RPMI7951 (cell line): ENCODE results near the gene LDLRAD3. TPM values are rescaled to one million over a fixed set of nuclear protein-coding genes. Genes with fewer than 3 reads are reported as not detected.
A peak's percentile ranks its signal among the peaks of the same experiment; 100 is the strongest.

ENCODE experiments used
- DNase-seq: peaks from one replicate; pipeline ENCODE4 v3.0.0-alpha.2; 2012; ENCODE audit warnings: low read depth
- total RNA-seq: library from RNA; depleted of rRNA; stranded (reverse); fragments of >200 nt; shearing (Covaris generic); gene quantifications from 2 replicates; pipeline ENCODE4 v1.2.3, GENCODE V29; 2014

The LDLRAD3 gene
- total RNA-seq, 1 experiment from 2014 or later, result 3.8 TPM

DNA sequence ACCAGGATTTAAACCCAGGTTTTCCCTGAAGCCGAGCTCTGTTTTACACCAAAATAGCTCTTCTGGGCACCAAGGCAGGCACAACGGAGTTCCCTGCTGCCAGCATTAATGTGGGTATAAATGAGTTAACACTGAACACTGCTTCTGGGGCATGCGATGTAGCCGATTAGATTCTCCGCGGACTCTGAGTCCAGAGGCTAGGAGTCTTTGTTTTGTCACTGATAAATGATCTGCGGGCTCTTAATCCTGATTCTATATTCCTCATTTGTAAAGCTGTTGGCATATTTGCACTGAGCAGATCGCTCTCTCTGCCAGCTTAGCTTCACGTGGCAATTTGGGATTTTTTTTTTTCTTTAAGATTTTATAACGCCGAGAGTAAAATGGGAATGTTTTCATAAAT is 16.8 kb upstream of the LDLRAD3 start:
- DNase-seq, result no peak

DNA sequence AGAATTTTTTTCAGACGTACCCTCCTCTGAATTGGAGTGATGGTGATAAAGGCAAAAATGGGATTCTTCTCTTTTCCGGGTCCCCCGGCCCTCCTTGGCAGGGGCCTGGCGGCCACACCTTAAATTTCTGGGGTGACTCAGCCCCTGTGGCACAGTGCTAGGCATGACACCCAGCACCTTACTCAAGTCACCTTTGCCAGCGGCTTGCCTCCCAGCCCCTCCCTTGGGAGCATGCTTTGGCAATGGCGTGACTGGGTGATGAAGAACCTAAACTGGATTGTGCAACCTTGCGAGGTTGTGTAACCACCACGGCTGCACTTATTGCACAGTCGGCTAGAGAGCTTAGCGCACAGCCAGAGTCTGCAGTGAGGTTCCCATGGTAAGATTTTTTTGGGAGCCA is 16.2 kb upstream of the LDLRAD3 start:
- DNase-seq, result no peak

GRCh38 chr11:35928688-35929395 is 15.0 kb upstream of the LDLRAD3 start:
- no peak for DNase-seq

GRCh38 chr11:35930466-35930865 is 13.4 kb upstream of the LDLRAD3 start:
- no peak for DNase-seq

DNA sequence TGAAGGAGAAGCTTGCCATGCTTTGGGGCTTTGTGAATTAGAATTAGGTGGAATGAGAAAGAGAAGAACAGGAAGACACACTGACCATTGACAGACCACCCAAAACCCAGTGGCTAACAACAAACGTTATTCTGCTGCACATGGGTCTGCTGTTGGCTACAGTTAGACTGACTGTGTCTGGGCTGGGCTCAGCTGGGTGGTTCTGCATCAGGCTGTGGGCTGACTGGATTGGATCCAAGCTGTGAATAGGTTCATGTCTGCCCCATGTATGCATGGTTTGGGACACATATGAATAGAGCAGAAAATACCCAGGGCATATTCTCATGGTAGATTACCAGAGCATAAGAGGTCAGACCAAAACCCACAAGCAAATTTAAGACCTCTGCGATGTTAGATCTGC is 11.7 kb upstream of the LDLRAD3 start:
- DNase-seq, result no peak

- no peak for DNase-seq
These were observed 11.1 kb upstream of the LDLRAD3 start for GRCh38 chr11:35932681-35933319.

GRCh38 chr11:35933320-35933871 is 10.5 kb upstream of the LDLRAD3 start:
- no peak for DNase-seq

GRCh38 chr11:35934271-35934670 is 9.6 kb upstream of the LDLRAD3 start:
- DNase-seq, result no peak

DNA sequence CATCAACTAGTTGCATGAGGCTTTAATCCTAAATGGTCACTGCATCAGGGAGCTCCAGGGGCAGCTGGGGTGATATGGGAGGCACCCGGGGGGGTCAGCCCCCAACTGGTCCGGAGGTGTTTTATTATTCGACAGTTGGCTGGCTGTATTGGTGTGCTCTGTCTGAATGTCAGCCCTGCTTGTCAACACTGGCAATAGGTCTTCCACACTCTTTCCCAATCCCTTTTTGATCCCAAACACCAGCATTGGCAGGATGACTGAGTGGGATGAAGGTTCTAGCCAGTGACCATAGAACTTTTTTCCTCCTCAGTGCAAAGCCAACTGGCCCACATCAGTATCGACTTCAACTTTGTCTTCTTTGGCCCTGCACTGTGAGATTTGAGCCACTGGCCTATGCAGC is 8.9 kb upstream of the LDLRAD3 start:
- no peak for DNase-seq

- DNase-seq, result no peak
These were observed 8.5 kb upstream of the LDLRAD3 start for GRCh38 chr11:35935390-35935789.

DNA sequence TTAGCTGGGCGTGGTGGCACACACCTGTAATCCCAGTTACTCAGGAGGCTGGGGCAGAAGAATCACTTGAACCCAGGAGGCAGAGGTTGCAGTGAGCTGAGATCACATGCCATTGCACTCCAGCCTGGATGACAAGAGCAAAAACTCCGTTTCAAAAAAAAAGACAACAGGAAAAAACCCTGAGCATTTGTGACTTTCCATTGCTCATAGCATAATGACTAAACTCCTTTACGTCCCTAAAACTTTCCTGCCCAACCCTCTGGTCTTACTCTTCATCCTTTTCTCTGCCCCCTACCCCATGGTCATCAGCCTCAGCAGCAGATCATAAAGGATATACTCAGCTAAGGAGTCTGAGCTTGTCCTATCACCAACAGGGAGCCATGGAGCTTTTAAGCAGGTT is 6.8 kb upstream of the LDLRAD3 start:
- DNase-seq, result no peak

DNA sequence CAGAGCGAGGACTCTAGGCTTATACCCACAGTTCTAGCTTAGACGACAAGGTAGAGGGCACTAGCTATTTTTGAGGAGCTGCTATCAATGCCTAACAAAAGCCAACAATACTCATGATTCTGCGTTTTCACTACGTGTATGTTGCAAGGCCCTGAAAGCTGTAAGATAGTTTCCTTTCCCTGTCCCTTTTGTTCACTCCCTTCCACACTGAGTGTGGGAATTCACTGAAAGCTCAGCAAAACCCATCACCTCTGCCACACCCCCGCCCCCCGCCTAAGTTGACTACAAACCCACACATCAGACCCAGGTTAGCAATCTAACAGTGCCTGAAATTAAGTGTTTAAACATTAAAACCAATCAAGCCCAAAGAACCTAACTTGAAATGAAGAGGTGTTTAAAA is 6.2 kb upstream of the LDLRAD3 start:
- no peak for DNase-seq

DNA sequence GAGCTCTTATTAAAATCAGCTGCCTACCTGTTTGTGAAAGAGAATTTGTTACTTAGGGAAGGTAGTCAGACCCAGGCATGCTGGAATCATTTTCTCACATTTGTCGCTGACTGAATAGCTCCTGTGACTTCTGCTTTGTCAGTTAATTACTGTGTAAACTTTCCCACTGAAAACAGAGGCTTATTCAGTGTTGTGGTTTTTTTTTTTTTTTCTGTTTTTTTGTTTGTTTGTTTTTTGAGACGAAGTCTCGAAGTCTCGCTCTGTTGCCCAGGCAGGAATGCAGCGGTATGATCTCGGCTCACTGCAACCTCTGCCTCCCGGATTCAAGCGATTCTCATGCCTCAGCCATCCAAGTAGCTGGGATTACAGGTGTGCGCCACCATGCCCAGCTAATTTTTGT is 5.6 kb upstream of the LDLRAD3 start:
- DNase-seq, result no peak

DNA sequence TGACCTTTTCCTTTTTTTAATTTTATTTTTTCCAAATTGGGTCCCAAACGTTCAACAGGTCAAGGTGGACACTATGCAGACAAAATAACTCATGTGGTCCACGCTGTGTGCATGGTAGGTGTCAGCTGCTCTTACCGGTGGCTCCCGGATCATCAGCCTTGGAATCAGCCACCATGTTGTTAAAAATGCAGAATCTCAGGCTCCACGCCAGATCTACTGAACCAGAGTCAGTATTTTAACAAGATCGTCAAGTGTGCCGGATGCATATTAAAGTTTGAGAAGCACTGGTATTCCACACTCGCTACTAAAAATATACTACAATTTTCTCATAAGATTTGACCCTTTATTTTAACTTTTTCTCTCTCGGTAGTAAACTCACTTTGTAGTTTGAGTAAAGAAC is 553 bp upstream of the LDLRAD3 start:
- peak; percentile 4 for DNase-seq

DNA sequence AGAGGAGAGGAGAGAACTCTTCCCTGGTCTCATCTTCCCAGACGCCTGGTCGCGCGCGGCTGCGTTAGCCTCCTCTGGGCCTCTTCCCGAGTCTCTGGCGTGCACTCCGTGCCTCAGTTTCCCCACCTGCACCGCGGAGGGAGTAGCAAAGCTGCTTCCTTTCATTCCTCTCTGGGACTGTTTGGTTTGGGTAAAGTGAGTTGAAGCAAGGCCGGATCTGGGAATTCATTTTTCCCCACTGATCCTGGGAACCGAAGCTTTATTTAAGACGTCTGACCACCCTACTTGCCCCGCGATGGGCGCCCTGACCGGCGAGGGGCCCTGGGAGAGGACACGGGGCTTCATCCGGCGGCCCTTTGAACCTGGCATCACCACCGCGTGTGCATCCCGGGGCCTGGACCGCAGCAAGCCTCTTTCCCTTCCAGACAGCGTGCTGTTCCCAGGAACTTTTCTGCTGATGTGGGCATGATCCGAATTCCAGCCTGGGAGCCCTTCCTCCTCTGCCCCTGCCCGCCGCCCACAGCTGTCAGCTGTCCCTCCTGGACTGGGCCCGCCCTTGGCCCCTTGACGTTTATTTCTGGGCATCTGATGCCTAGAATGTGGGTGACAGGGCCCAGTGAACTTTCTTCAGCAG is 758 bp downstream of the LDLRAD3 start:
- peak; percentile 18 for DNase-seq

GRCh38 chr11:35945137-35945518 is 1.3 kb downstream of the LDLRAD3 start:
- DNase-seq, result no peak

DNA sequence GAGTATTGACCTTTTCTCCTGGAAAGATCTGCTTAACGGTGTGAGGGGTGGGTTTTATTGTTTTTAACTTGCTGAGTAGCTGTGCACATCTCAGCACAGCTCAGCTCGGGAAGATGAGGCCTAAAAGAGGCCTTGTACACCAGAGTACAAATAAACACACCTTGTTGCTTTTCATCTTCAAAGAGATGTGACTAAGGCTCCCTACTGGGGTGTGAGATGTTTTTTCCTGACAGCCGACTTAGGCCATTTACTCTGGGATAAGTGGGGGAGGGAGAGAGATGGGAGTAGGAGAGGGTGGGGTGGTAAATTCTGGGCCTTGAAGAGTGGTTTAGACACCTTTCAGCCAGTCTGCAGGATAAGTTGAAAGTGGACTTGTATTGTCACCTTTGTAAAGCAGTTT is 2.9 kb downstream of the LDLRAD3 start:
- DNase-seq, result no peak

DNA sequence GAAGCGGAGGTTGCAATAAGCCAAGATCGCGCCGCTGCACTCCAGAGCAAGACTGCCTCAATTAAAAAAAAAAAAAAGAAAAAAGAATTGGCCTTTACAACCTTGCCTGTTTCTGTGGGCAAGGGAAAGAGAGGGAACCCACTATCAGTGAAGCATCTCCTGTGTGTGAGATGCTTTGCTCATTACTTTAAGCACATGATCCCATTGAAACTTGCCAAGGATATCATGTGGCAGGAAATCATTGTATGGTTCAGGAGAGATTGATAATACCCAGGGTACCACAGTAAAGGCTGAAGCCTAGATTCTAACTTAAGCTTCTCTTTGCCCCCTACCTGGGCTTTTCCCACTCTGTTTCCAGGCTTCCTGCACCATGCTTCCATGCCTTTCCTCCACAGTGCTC is 3.6 kb downstream of the LDLRAD3 start:
- no peak for DNase-seq

DNA sequence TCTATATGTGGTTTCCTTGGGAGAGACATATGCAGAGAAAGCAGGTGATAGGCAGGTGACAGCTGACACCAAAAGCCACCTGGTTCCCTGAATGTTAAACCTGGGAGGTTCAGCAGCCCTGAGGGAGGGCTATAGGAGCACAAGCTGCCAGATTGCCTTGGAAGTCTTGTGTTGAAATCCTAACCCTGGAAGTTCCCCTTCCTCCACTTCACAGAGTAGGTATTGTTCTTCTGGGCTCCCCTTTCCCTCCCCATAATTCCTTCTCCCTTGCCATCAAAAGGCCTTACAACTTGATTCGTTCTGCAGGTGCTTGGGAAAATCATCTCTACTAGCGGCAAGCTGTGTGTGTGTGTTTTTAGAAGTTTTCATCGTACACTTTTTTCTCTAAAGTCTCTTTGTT is 5.4 kb downstream of the LDLRAD3 start:
- DNase-seq, result no peak

GRCh38 chr11:35950082-35950481 is 6.2 kb downstream of the LDLRAD3 start:
- no peak for DNase-seq

DNA sequence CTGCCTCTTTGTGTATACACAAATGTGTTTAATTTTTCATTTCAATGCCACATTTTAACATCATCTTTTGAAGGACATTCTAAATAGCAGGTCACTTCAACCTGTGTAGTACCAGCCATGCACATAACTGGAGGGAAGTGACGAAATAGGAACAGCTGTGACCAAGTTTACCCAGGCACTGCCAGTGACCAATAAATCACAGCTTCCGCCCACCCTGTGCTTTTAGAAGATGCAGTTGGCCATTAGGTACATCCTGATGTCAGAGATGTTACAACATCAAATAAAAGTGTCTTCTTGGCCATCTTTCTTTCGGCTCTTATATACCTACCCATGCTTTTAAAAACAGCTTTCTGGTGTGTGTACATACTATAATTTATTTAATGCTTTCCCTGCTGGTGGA is 7.8 kb downstream of the LDLRAD3 start:
- no peak for DNase-seq

DNA sequence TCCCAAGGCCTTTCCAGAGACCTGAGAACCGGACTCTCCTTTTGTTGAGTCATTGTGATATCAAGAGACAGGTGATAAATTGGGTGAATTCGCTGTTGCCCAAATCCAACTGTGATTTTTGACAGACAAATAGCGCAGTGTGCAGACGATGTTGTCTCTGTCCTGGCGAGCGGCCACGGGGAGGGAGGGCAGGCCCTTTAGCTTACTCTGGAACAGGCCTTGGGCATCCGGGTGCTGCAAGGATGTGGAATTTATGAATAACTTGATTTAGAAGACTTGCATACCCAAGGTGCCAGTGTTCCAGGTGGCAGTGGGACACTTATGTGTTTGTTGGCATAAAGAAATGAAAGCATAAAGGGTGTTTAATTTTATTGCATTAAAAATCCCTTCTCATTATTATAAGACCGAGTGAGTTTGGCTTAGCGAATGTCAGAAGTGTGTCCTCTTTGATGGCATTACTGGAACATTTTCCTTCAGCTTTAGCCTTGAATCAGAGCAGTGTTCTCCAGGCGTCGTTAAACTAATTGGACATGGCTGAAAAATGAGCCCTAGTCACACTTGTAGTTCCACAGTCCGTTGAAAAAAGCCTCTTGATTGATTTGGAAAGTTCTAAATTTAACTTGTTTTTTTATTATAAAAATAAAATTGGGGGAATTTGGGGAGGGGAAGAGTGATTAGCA is 9.4 kb downstream of the LDLRAD3 start:
- peak; percentile 29 for DNase-seq
